Inflammatory macrophage treated with lipopolysaccharide for 4 hours (primary cell): ENCODE results near the gene TNFSF11.

ENCODE experiments used
- DNase-seq: peaks from one replicate; pipeline ENCODE4 v3.0.0-alpha.2; 2020

The TNFSF11 gene

GRCh38 chr13:42656161-42656560 is 82.2 kb downstream of the TNFSF11 start:
- no peak for DNase-seq

DNA sequence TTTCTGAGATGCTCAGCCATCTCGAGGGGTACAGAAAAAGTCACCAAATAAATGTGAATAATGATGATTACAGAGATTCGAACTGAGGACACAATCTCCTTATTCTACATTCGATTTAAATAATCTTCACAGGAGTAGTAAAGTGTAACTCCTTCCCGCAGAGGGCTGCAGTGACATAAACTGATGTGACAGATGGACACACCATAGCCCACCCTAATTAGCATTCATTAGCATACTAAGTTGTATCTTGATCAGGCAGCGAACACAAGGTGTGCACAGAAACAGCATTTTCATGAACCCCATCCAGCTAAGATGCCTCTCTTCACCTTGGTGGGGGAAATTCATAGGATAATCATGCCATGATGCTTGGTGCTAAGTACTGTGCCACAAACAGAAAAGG is 83.0 kb downstream of the TNFSF11 start:
- no peak for DNase-seq
